Dedifferentiated amniotic fluid mesenchymal stem cell (primary cell): Measurements from ENCODE around the gene GBF1.

Experiments
- DNase-seq: peaks from one replicate; pipeline ENCODE4 v3.0.0-alpha.2; 2016; ENCODE audit errors: extremely low spot score

GBF1 gene

DNA sequence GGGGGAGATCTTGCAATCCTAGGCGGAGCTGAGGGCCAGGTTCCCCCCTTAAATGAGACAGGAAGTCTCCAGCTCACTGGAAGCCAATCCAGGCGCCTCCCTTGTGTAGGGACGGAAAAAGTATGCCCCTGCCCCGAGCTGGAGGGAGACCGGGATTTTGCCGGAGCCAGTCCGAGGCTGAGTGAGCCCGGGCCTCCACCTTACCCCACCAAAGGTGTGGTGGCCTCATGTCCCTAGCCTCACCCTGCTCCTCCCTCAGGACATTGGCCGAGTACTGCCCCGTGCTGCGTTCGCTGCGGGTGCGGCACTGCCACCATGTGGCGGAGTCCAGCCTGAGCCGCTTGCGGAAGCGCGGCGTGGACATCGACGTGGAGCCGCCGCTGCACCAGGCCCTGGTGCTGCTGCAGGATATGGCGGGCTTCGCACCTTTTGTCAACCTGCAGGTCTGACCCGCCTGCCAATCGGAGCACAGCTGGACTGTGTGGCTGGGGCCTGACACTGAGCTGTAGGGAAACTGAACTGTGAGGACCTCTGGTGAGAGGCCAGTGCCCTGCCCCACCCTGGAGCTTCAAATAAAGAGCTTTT is 177.3 kb downstream of the GBF1 start:
- no peak for DNase-seq

- DNase-seq: no peak
Observed at GRCh38 chr10:102423372-102423968, 178.1 kb downstream of the GBF1 start.

- no peak for DNase-seq
Observed at GRCh38 chr10:102424145-102424544, 178.8 kb downstream of the GBF1 start.

DNA sequence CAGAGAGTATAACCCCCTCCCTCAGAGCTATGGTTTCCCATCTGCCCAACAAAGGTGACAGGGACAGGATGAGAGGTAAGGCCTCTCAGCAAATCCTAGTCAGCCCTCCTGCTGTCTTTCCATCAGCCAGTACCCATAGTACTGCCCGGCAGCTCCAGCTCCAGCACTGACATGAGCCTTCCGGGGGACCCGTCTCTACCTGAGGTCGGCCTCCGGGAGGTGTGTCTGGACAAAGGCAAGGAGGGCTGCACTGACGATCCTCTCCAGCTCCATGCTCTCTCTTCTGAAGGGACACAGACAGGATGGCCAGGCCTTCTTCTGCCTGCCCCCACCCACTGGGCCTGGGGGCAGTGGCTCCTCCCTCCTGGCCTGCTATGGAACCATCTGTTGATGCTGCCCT is 179.6 kb downstream of the GBF1 start:
- no peak for DNase-seq

DNA sequence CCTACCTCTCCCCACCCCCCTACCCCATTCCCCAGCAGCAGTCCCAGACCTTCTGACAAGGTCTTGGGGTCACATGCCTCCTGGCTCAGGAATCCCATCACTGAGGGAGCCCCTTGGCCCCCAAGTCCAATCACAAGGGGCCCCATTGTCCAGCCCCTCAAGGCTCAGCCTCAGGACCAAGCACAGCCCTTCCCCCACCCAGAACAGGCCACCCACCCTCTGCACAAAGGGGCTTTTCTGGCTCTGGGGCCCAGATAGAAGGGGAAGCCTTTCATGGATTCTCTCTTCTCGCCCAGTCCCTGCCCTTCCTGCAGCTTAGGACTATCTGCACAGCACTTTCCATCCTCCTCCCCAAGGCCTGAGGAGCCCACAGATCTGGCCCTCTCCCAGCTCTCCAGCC is 180.1 kb downstream of the GBF1 start:
- DNase-seq: no peak

- DNase-seq: no peak
Observed at GRCh38 chr10:102426803-102427287, 181.5 kb downstream of the GBF1 start.

- no peak for DNase-seq
Observed at GRCh38 chr10:102429468-102429867, 184.1 kb downstream of the GBF1 start.

DNA sequence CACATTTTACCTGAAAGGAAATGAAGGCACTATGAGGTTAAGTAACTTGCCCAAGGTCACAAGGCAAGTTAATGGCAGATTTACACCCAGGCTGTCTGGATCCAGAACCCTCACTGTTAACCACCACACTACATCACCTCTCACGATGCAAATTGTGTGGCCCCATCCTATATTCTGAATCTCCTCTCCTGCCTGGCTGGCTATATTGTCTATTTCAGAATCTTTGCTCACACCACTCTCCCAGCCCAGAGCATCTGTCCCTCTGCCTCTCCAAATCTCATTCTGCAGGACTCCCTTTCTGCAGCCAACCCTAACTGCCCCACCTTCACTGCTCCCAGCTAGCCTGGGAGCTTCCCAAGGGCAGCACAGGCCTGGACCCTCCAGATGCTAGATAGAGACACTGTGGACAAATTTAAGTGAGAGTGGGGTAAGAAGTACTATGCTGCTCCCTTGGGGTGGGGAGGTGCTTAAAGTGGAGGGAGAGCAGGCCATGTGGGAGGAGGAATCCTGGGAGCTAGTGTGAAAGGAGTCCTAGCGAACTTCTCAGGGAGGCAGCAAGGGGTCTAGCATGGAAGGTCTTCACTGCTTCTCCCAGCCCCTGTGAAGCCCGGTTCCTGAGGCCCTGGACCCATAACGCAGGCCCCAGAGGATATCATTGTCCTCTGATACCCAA is 186.3 kb downstream of the GBF1 start:
- DNase-seq: no peak
